SKM-1 treated with dmso at 0.1 percent for 144 hours (cell line): ENCODE results near the gene CHST15.
A peak's percentile ranks its signal among the peaks of the same experiment; 100 is the strongest.

Experiments used
- DNase-seq: peaks from one replicate; lab custom pipeline; 2025; ENCODE audit not compliant: unreplicated experiment; lab: John Stamatoyannopoulos, UW

The CHST15 gene

GRCh38 chr10:124066781-124067714, 26.4 kb downstream of the CHST15 start:
- peak; percentile 2 for DNase-seq

GRCh38 chr10:124066126-124066700, 27.2 kb downstream of the CHST15 start:
- no peak for DNase-seq

GRCh38 chr10:124065382-124066125, 27.8 kb downstream of the CHST15 start:
- no peak for DNase-seq

- DNase-seq, result no peak
Observed at GRCh38 chr10:124064676-124065075, 28.7 kb downstream of the CHST15 start.

- no peak for DNase-seq
Observed at GRCh38 chr10:124063750-124064603, 29.4 kb downstream of the CHST15 start.

GRCh38 chr10:124062390-124062789, 31.0 kb downstream of the CHST15 start:
- DNase-seq, result no peak

GRCh38 chr10:124061030-124061429, 32.4 kb downstream of the CHST15 start:
- DNase-seq, result no peak

GRCh38 chr10:124060148-124060720, 33.2 kb downstream of the CHST15 start:
- no peak for DNase-seq

GRCh38 chr10:124059551-124059950, 33.8 kb downstream of the CHST15 start:
- no peak for DNase-seq

- no peak for DNase-seq
Observed at GRCh38 chr10:124058346-124059003, 34.9 kb downstream of the CHST15 start.

- no peak for DNase-seq
Observed at GRCh38 chr10:124057601-124058000, 35.8 kb downstream of the CHST15 start.

- DNase-seq, result no peak
Observed at GRCh38 chr10:124056337-124056980, 36.9 kb downstream of the CHST15 start.

- no peak for DNase-seq
Observed at GRCh38 chr10:124053971-124054370, 39.4 kb downstream of the CHST15 start.

GRCh38 chr10:124052561-124052960, 40.8 kb downstream of the CHST15 start:
- DNase-seq, result no peak

GRCh38 chr10:124050021-124051015, 43.1 kb downstream of the CHST15 start:
- DNase-seq, result no peak

GRCh38 chr10:124049484-124049883, 43.9 kb downstream of the CHST15 start:
- DNase-seq, result no peak

- no peak for DNase-seq
Observed at GRCh38 chr10:124048371-124049290, 44.8 kb downstream of the CHST15 start.
